GM12878 (cell line): ENCODE results near the gene RARB. TPM values are rescaled to one million over a fixed set of nuclear protein-coding genes. Genes with fewer than 3 reads are reported as not detected.

Experiments
- ATAC-seq: fragments of 200-7000 bp; cut with Tn5 transposase; 3 replicates; pipeline ENCODE4 v1.9.1; 2020; ENCODE audit warnings: mild to moderate bottlenecking, moderate library complexity
- BruUV-seq: library from RNA; stranded (reverse); fragments of 400-500 nt; replicated peaks from 2 replicates; lab custom pipeline; 2021; lab: Mats Ljungman, UMichigan
- CTCF ChIA-PET: fragments of 300-600 bp; sonication (Branson Sonifier 250); formaldehyde crosslinking; extraction: SDS; loops from one replicate; lab custom pipeline; 2021; ENCODE audit warnings: inconsistent platforms; lab: Yijun Ruan, JAX
- POLR2A ChIA-PET: fragments of 350-600 bp; formaldehyde crosslinking; extraction: SDS; loops from one replicate; lab custom pipeline; 2021; ENCODE audit warnings: inconsistent platforms; lab: Charles Lee
- RAD21 ChIA-PET: fragments of 300-600 bp; sonication (Branson Sonifier 250); formaldehyde crosslinking; loops from one replicate; lab custom pipeline; 2023; ENCODE audit warnings: antibody characterized with exemption; ENCODE audit not compliant: unreplicated experiment; lab: Charles Lee
- SMC1A ChIA-PET: fragments of 300-600 bp; sonication (Branson Sonifier 250); formaldehyde crosslinking; loops from one replicate; lab custom pipeline; 2023; ENCODE audit not compliant: unreplicated experiment, uncharacterized antibody; lab: Charles Lee
- DNase-seq: peaks from one replicate; pipeline ENCODE4 v3.0.0-alpha.2; 2011; ENCODE audit warnings: low read depth, low spot score
- FAIRE-seq: peaks from 3 replicates; lab custom pipeline; 2011; peaks lifted over from hg19 to GRCh38; lab: Jason Lieb, UNC
- H2AFZ ChIP-seq: 2 replicates; pipeline ENCODE4 v1.6.0; 2011; ENCODE audit warnings: low read depth, low read length, control low read depth; ENCODE audit not compliant: control insufficient read depth
- H3K27ac ChIP-seq: 2 replicates; pipeline ENCODE4 v1.5.1; 2011; ENCODE audit warnings: control low read depth; ENCODE audit not compliant: control insufficient read depth, insufficient read depth
- H3K27me3 ChIP-seq, 2 experiments: replicated peaks in 1 of 2; 2 replicates each; pipeline versions ENCODE4 v1.6.0 to v1.6.1; 2011; ENCODE audit warnings: low read length in 1 of 2; ENCODE audit not compliant: control insufficient read depth in 2 of 2, insufficient read depth in 2 of 2
- H3K36me3 ChIP-seq, 2 experiments: 2 replicates each; pipeline ENCODE4 v1.5.1; 2011; ENCODE audit warnings: low read length in 1 of 2; ENCODE audit not compliant: control insufficient read depth in 2 of 2, insufficient read depth in 2 of 2
- H3K4me1 ChIP-seq: 2 replicates; pipeline ENCODE4 v1.6.1; 2011; ENCODE audit warnings: mild to moderate bottlenecking, low read length, moderate library complexity, mixed read lengths; ENCODE audit not compliant: control insufficient read depth, insufficient read depth
- H3K4me2 ChIP-seq: 2 replicates; pipeline ENCODE4 v1.6.0; 2011; ENCODE audit warnings: control low read depth; ENCODE audit not compliant: control insufficient read depth, insufficient read depth
- H3K4me3 ChIP-seq: fragments of 200-600 bp; sonication (generic); 2 replicates; pipeline ENCODE4 v1.5.1; 2016
- H3K79me2 ChIP-seq: 2 replicates; pipeline ENCODE4 v1.6.0; 2011; ENCODE audit warnings: low read length; ENCODE audit not compliant: control insufficient read depth, insufficient read depth
- H3K9ac ChIP-seq: 2 replicates; pipeline ENCODE4 v1.8.0; 2011; ENCODE audit warnings: low read length, control low read depth, mixed read lengths; ENCODE audit not compliant: control insufficient read depth, insufficient read depth
- H3K9me3 ChIP-seq: replicated peaks from 3 replicates; pipeline ENCODE4 v1.5.1; 2011; ENCODE audit warnings: mild to moderate bottlenecking, low read length; ENCODE audit not compliant: control insufficient read depth, insufficient read depth
- H4K20me1 ChIP-seq: 2 replicates; pipeline ENCODE4 v1.6.0; 2011; ENCODE audit not compliant: control insufficient read depth, insufficient read depth
- CBFB ChIP-seq: IDR thresholded peaks from 2 replicates; pipeline ENCODE4 v1.6.1; 2016; ENCODE audit warnings: antibody characterized with exemption, low read depth
- CHD2 ChIP-seq: IDR thresholded peaks from 2 replicates; pipeline ENCODE4 v1.6.1; 2011; ENCODE audit warnings: low read depth, low read length, improper control_type of control experiment, borderline replicate concordance
- E2F8 ChIP-seq: fragments of 450-650 bp; IDR thresholded peaks from 2 replicates; pipeline ENCODE4 v1.6.1; 2018; ENCODE audit warnings: mild to moderate bottlenecking, low read depth, moderate library complexity; ENCODE audit not compliant: partially characterized antibody
- FOS ChIP-seq: IDR thresholded peaks from 3 replicates; pipeline ENCODE4 v1.6.1; 2011; ENCODE audit warnings: borderline replicate concordance; ENCODE audit not compliant: insufficient read length; ENCODE audit errors: extremely low read depth
- MYB ChIP-seq: fragments of 150-350 bp; IDR thresholded peaks from 2 replicates; pipeline ENCODE4 v1.6.1; 2014; ENCODE audit warnings: mild to moderate bottlenecking, low read depth, low read length, borderline replicate concordance
- PKNOX1 ChIP-seq: fragments of 450-650 bp; IDR thresholded peaks from 2 replicates; pipeline ENCODE4 v1.6.1; 2016; ENCODE audit warnings: mild to moderate bottlenecking
- PML ChIP-seq: IDR thresholded peaks from 2 replicates; pipeline ENCODE4 v1.6.1; 2012; ENCODE audit warnings: low read length, inconsistent platforms
- RELA ChIP-seq: fragments of 450-650 bp; IDR thresholded peaks from 2 replicates; pipeline ENCODE4 v1.8.0; 2014; ENCODE audit warnings: borderline replicate concordance; ENCODE audit not compliant: partially characterized antibody
- RELB ChIP-seq: fragments of 450-650 bp; IDR thresholded peaks from 2 replicates; pipeline ENCODE4 v1.6.1; 2017; ENCODE audit warnings: low read depth, mild to moderate bottlenecking, moderate library complexity
- SMARCA5 ChIP-seq: fragments of 450-650 bp; IDR thresholded peaks from 2 replicates; pipeline ENCODE4 v1.6.1; 2017; ENCODE audit warnings: mild to moderate bottlenecking
- ZNF274 ChIP-seq: IDR thresholded peaks from one replicate; pipeline ENCODE4 v1.8.0; 2011; ENCODE audit not compliant: insufficient read length, insufficient read depth
- in situ Hi-C: fragments of 300-500 bp; cut with MboI; formaldehyde crosslinking; loops from 9 replicates; pipeline ENCODE4 v1.14.3; 2018; ENCODE audit warnings: mixed read lengths
- intact Hi-C: fragments of 100-400 bp; cut with micrococcal nuclease; formaldehyde crosslinking; loops from one replicate; pipeline ENCODE4 v1.14.2; 2022; ENCODE audit not compliant: unreplicated experiment
- polyA plus RNA-seq, 11 experiments: library from polyadenylated mRNA; depleted of rRNA in 4 of 11; unstranded in 6 of 11; stranded (reverse) in 5 of 11; fragments of >200 nt; fragmentation: Nextera tagmentation in 4 of 11; fragmentation: Illumina TruSeq in 1 of 11; extraction: Ambion mirVana in 4 of 11; extraction: Trizol in 1 of 11; gene quantifications; 1 replicate in 1 of 11; 2 replicates in 10 of 11; pipeline versions ENCODE4 v1.2.1 to v1.2.3, GENCODE V29; 2011 to 2016; ENCODE audit warnings: inconsistent platforms in 2 of 11, missing spikeins in 2 of 11, low read depth in 1 of 11
- total RNA-seq, 4 experiments: library from RNA; depleted of rRNA in 3 of 4; stranded (reverse); fragments of >200 nt in 3 of 4; fragmentation: Illumina TruSeq in 1 of 4; extraction: Trizol in 1 of 4; gene quantifications; 2 replicates each; pipeline versions ENCODE4 v1.2.1 to v1.2.3, GENCODE V29; 2013 to 2021
- TF ChIP-seq, protein P1 (sequence below): IDR thresholded peaks from 2 replicates; pipeline ENCODE4 v1.6.1; 2011; ENCODE audit warnings: borderline replicate concordance, low read depth, mild to moderate bottlenecking, moderate library complexity, mixed read lengths, low read length; ENCODE audit not compliant: insufficient read depth; ENCODE audit errors: extremely low read length
- TF ChIP-seq, protein P2 (sequence below): fragments of 450-650 bp; IDR thresholded peaks from 2 replicates; pipeline ENCODE4 v1.6.1; 2017; ENCODE audit warnings: antibody characterized with exemption, mild to moderate bottlenecking, moderate library complexity

RARB gene
- total and polyA plus RNA-seq, 10 of the 15 experiments (the other 5 are each of a cell fraction or from before 2014, with no cell fraction given) = 0.05 to 0.06 TPM; not detected in 8

DNA sequence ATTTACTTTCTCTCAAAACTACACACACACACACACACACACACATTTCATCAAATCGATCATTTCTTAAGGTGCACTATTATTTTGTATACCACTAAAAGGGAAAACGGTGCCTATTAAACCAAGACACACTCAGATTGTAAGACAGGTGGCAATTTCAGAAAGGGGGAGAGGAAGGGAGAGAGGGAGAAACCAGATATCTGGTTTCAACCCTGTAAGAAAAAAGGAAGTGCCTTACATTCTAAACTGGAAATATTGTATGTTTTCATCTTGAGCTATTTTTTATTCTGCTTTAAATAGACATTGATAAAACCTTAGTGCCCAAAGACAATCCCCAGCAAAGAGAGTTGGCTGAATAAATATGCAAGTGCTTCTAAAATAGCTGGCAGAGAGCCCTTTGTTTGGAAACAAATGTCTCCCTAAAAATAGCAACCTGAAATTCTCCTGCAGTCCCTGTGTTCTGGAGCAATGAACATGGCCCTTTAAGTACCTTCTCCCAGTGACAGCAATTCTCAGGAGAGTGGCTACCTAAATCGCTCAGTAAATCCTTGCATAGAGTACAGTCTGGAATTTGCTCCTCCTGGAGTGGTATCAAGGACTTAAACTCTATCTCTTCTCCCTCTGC lies 85.7 kb downstream of the RARB start (continued):
- TF ChIP-seq PKNOX1 (no peak), SMARCA5 (no peak)

DNA sequence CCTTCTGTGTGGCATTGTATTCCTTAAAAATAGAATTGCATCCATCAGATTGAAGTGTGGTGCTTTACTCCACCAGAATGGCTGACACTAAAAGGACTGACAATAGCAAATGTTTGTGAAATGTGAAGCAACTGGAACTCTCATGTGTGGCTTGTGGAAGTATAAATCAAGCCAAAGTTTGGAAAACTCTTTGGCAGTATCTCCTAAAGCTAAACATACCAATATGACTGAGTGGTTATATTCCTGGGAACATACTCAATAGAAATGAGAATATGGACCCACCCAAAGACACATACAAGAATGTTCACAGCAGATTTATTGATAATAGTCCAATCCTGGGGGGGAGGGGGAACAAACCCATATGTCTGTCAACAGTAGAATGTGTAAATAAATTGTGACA lies 87.1 kb downstream of the RARB start:
- no peaks in the 10 kb centered on the region for H4K20me1 ChIP-seq
- ATAC-seq (no peak), FAIRE-seq (no peak), DNase-seq (no peak)
- ChIA-PET RAD21 (no interaction called here), POLR2A (no interaction called here), SMC1A (interaction anchor here (1.0 kb wide), 1 partner anchor 9 kb away, joined by 3 read pairs; no protein-coding TSS in a partner anchor), CTCF (no interaction called here)
- BruUV-seq = no TSS peak
- intact Hi-C loops (loop anchor here (10.0 kb wide), 1 partner anchor 740 kb away; no protein-coding TSS in a partner anchor), in situ Hi-C loops (no loop called here)
- H3K27me3 ChIP-seq = no peaks in the 10 kb centered on the region
- no peak overlapping the region for H2AFZ ChIP-seq
- H3K9me3 ChIP-seq = no peaks in the 10 kb centered on the region
- no peaks in the 10 kb centered on the region for H3K4me1 ChIP-seq
- H3K4me2 ChIP-seq = no peak overlapping the region
- H3K36me3 ChIP-seq = no peaks in the 10 kb centered on the region
- H3K79me2 ChIP-seq = no peaks in the 10 kb centered on the region
- H3K9ac ChIP-seq = no peak overlapping the region
- H3K27ac ChIP-seq = no peak overlapping the region
- no peak overlapping the region for H3K4me3 ChIP-seq
- TF ChIP-seq, protein P1, sequence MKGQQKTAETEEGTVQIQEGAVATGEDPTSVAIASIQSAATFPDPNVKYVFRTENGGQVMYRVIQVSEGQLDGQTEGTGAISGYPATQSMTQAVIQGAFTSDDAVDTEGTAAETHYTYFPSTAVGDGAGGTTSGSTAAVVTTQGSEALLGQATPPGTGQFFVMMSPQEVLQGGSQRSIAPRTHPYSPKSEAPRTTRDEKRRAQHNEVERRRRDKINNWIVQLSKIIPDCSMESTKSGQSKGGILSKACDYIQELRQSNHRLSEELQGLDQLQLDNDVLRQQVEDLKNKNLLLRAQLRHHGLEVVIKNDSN = no peak
- no peak for TF ChIP-seq MYB
- TF ChIP-seq, protein P2, sequence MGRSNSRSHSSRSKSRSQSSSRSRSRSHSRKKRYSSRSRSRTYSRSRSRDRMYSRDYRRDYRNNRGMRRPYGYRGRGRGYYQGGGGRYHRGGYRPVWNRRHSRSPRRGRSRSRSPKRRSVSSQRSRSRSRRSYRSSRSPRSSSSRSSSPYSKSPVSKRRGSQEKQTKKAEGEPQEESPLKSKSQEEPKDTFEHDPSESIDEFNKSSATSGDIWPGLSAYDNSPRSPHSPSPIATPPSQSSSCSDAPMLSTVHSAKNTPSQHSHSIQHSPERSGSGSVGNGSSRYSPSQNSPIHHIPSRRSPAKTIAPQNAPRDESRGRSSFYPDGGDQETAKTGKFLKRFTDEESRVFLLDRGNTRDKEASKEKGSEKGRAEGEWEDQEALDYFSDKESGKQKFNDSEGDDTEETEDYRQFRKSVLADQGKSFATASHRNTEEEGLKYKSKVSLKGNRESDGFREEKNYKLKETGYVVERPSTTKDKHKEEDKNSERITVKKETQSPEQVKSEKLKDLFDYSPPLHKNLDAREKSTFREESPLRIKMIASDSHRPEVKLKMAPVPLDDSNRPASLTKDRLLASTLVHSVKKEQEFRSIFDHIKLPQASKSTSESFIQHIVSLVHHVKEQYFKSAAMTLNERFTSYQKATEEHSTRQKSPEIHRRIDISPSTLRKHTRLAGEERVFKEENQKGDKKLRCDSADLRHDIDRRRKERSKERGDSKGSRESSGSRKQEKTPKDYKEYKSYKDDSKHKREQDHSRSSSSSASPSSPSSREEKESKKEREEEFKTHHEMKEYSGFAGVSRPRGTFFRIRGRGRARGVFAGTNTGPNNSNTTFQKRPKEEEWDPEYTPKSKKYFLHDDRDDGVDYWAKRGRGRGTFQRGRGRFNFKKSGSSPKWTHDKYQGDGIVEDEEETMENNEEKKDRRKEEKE = no peak
- no peak for TF ChIP-seq ZNF274
- no peak for TF ChIP-seq FOS
- no peak for TF ChIP-seq E2F8
- TF ChIP-seq RELA = no peak
- TF ChIP-seq CHD2 = no peak
- TF ChIP-seq PML = no peak
- TF ChIP-seq CBFB = no peak
- no peak for TF ChIP-seq RELB
